Liver (tissue), 9 donors: ENCODE results near the gene GAB2. TPM values are rescaled to one million over a fixed set of nuclear protein-coding genes. Genes with fewer than 3 reads are reported as not detected.
A peak's percentile ranks its signal among the peaks of the same experiment; 100 is the strongest.

Source experiments
- DNase-seq: peaks from one replicate; pipeline ENCODE4 v3.0.0-alpha.2; 2017; ENCODE audit warnings: low spot score
- H3K27ac ChIP-seq, 2 donors: one replicate each; pipeline ENCODE4 v1.7.0; 2013; ENCODE audit warnings: inconsistent platforms in 2 of 2, low read length in 2 of 2, control low read depth in 1 of 2, low read depth in 1 of 2, mild to moderate bottlenecking in 1 of 2
- H3K27me3 ChIP-seq, 4 donors: one replicate each; pipeline versions ENCODE4 v1.6.1 to v1.7.0; 2013; ENCODE audit warnings: low read length in 3 of 4, inconsistent platforms in 1 of 4, mild to moderate bottlenecking in 1 of 4, moderate library complexity in 1 of 4; ENCODE audit not compliant: control insufficient read depth in 4 of 4, insufficient read depth in 4 of 4
- H3K36me3 ChIP-seq, 4 donors: one replicate each; pipeline versions ENCODE4 v1.6.1 to v1.7.0; 2013; ENCODE audit warnings: low read length in 3 of 4, mild to moderate bottlenecking in 3 of 4, low read depth in 1 of 4, moderate library complexity in 1 of 4; ENCODE audit not compliant: control insufficient read depth in 4 of 4, insufficient read depth in 3 of 4
- H3K4me1 ChIP-seq, 4 donors: one replicate each; pipeline versions ENCODE4 v1.6.1 to v1.7.0; 2013; ENCODE audit warnings: low read length in 3 of 4, mild to moderate bottlenecking in 3 of 4, moderate library complexity in 1 of 4; ENCODE audit not compliant: control insufficient read depth in 4 of 4, insufficient read depth in 4 of 4
- H3K4me3 ChIP-seq, 3 donors: one replicate each; pipeline versions ENCODE4 v1.6.1 to v1.7.0; 2013; ENCODE audit warnings: low read length in 3 of 3, control low read depth in 1 of 3, low read depth in 1 of 3, mild to moderate bottlenecking in 1 of 3
- H3K9ac ChIP-seq, 2 donors: one replicate each; pipeline ENCODE4 v1.7.0; 2013; ENCODE audit warnings: low read length in 2 of 2, mild to moderate bottlenecking in 2 of 2, moderate library complexity in 2 of 2, control low read depth in 1 of 2, low read depth in 1 of 2
- H3K9me3 ChIP-seq, 4 donors: one replicate each; pipeline versions ENCODE4 v1.6.1 to v1.7.0; 2013; ENCODE audit warnings: low read length in 3 of 4; ENCODE audit not compliant: control insufficient read depth in 4 of 4
- ATF3 ChIP-seq: IDR thresholded peaks from 2 replicates; pipeline ENCODE4 v1.6.1; 2016; ENCODE audit warnings: antibody characterized with exemption
- EGR1 ChIP-seq, 2 donors: IDR thresholded peaks; 2 replicates each; pipeline ENCODE4 v1.6.1; 2016 to 2018; ENCODE audit warnings: antibody characterized with exemption in 2 of 2, low read depth in 2 of 2
- FOXA1 ChIP-seq: IDR thresholded peaks from 2 replicates; pipeline ENCODE4 v1.6.1; 2016; ENCODE audit warnings: antibody characterized with exemption
- FOXA2 ChIP-seq: IDR thresholded peaks from 2 replicates; pipeline ENCODE4 v1.6.1; 2016; ENCODE audit warnings: antibody characterized with exemption
- GABPA ChIP-seq, 2 donors: IDR thresholded peaks in 1 of 2; conservative IDR thresholded peaks in 1 of 2; 2 replicates each; pipeline ENCODE4 v1.6.1; 2016; ENCODE audit warnings: antibody characterized with exemption in 2 of 2, mild to moderate bottlenecking in 1 of 2, moderate library complexity in 1 of 2
- HNF4A ChIP-seq, 2 donors: conservative IDR thresholded peaks; 2 replicates each; pipeline ENCODE4 v1.6.1; 2016; ENCODE audit warnings: antibody characterized with exemption in 2 of 2, mild to moderate bottlenecking in 2 of 2
- HNF4G ChIP-seq: IDR thresholded peaks from 2 replicates; pipeline ENCODE4 v1.6.1; 2016; ENCODE audit warnings: antibody characterized with exemption
- JUND ChIP-seq, 2 donors: IDR thresholded peaks; 2 replicates each; pipeline ENCODE4 v1.6.1; 2016; ENCODE audit warnings: antibody characterized with exemption in 2 of 2
- NR2F2 ChIP-seq: IDR thresholded peaks from 2 replicates; pipeline ENCODE4 v1.6.1; 2016; ENCODE audit warnings: antibody characterized with exemption
- RAD21 ChIP-seq, 2 donors: IDR thresholded peaks; 2 replicates each; pipeline ENCODE4 v1.6.1; 2016; ENCODE audit warnings: antibody characterized with exemption in 2 of 2, mild to moderate bottlenecking in 2 of 2
- REST ChIP-seq: IDR thresholded peaks from 2 replicates; pipeline ENCODE4 v1.6.1; 2016; ENCODE audit warnings: antibody characterized with exemption, mild to moderate bottlenecking
- RXRA ChIP-seq, 2 donors: IDR thresholded peaks; 2 replicates each; pipeline ENCODE4 v1.6.1; 2017 to 2018; ENCODE audit warnings: antibody characterized with exemption in 2 of 2, mild to moderate bottlenecking in 1 of 2
- SP1 ChIP-seq: IDR thresholded peaks from 2 replicates; pipeline ENCODE4 v1.6.1; 2018; ENCODE audit warnings: antibody characterized with exemption, mild to moderate bottlenecking
- TAF1 ChIP-seq: conservative IDR thresholded peaks from 2 replicates; pipeline ENCODE4 v1.6.1; 2016; ENCODE audit warnings: antibody characterized with exemption, mild to moderate bottlenecking
- YY1 ChIP-seq: IDR thresholded peaks from 2 replicates; pipeline ENCODE4 v1.6.1; 2016; ENCODE audit warnings: antibody characterized with exemption, mild to moderate bottlenecking
- ZBTB33 ChIP-seq: IDR thresholded peaks from 2 replicates; pipeline ENCODE4 v1.6.1; 2016; ENCODE audit warnings: antibody characterized with exemption
- WGBS: extraction: QIAGEN DNeasy Blood & Tissue Kit; methylation state at CpG from one replicate; pipeline ENCODE4 v1.1.7; 2013; 5-methylcytosine and 5-hydroxymethylcytosine counted together
- polyA plus RNA-seq, 2 donors: library from polyadenylated mRNA; stranded (reverse) in 1 of 2; unstranded in 1 of 2; fragments of 200-250 nt in 1 of 2; fragments of >200 nt in 1 of 2; fragmentation: Nextera tagmentation in 1 of 2; extraction: Ambion mirVana in 1 of 2; gene quantifications; one replicate each; pipeline versions ENCODE4 v1.2.1 to v1.2.3, GENCODE V29; 2013 to 2015
- total RNA-seq, 2 donors: library from RNA; depleted of rRNA; stranded (reverse); fragments of >200 nt; gene quantifications; one replicate each; pipeline ENCODE4 v1.2.3, GENCODE V29; 2014
- TF ChIP-seq, protein P1 (sequence below): fragments of 150-350 bp; IDR thresholded peaks from 2 replicates; pipeline ENCODE4 v1.5.1; 2017; ENCODE audit warnings: improper control_type of control experiment, low read depth, low read length; ENCODE audit not compliant: missing input control
- TF ChIP-seq, protein P2 (sequence below): IDR thresholded peaks from 2 replicates; pipeline ENCODE4 v1.6.1; 2016; ENCODE audit warnings: antibody characterized with exemption
- donor health status: healthy.
- donor health status: healthy.
- donor health status: healthy.
- donor health status: healthy.
- donor health status: healthy.

GAB2 gene
- total and polyA plus RNA-seq, 4 donors: 1.3 to 3.6 (median 2.5) TPM

- peak within 1 kb of the TSS; percentile 95 to 97 for H3K27ac ChIP-seq
- H3K27me3 ChIP-seq: no peaks in the 10 kb centered on the region
- peaks cover 20 to 59% (median 50%) of the 10 kb centered on the region in 4 donors for H3K4me1 ChIP-seq
- no peaks in the 10 kb centered on the region for H3K36me3 ChIP-seq
- no peaks in the 10 kb centered on the region for H3K9me3 ChIP-seq
- H3K9ac ChIP-seq: peak within 1 kb of the TSS; percentile 93 to 95
- peak within 1 kb of the TSS; percentile 71 to 73 (median 71) for H3K4me3 ChIP-seq
- WGBS: under 1% methylated on average over 74 of the region's 74 CpGs
- TF ChIP-seq FOXA1 (no peak), ATF3 (no peak), RXRA (IDR thresholded peaks at IDR 0.05) (no peak), YY1 (peak; percentile 37), ZBTB33 (no peak), FOXA2 (no peak), REST (peak; percentile 50), TAF1 (no peak), NR2F2 (no peak), EGR1 (IDR thresholded peaks at IDR 0.05; ENCODE audit: low read depth in 2 of 2) (peak in 1 of 2 donors; percentile 50), JUND (IDR thresholded peaks at IDR 0.05) (no peak), HNF4A (conservative IDR thresholded peaks at IDR 0.05) (no peak), RAD21 (IDR thresholded peaks at IDR 0.05) (peak; percentile 36 to 62), GABPA (IDR thresholded peaks at IDR 0.05 in 1 of 2, conservative IDR thresholded peaks at IDR 0.05 in 1 of 2) (peak in 1 of 2 donors; percentile 48), SP1 (peak; percentile 70), HNF4G (no peak)
- TF ChIP-seq, protein P1, sequence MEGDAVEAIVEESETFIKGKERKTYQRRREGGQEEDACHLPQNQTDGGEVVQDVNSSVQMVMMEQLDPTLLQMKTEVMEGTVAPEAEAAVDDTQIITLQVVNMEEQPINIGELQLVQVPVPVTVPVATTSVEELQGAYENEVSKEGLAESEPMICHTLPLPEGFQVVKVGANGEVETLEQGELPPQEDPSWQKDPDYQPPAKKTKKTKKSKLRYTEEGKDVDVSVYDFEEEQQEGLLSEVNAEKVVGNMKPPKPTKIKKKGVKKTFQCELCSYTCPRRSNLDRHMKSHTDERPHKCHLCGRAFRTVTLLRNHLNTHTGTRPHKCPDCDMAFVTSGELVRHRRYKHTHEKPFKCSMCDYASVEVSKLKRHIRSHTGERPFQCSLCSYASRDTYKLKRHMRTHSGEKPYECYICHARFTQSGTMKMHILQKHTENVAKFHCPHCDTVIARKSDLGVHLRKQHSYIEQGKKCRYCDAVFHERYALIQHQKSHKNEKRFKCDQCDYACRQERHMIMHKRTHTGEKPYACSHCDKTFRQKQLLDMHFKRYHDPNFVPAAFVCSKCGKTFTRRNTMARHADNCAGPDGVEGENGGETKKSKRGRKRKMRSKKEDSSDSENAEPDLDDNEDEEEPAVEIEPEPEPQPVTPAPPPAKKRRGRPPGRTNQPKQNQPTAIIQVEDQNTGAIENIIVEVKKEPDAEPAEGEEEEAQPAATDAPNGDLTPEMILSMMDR: no peak
- TF ChIP-seq, protein P2, sequence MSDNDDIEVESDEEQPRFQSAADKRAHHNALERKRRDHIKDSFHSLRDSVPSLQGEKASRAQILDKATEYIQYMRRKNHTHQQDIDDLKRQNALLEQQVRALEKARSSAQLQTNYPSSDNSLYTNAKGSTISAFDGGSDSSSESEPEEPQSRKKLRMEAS: no peak
- peak; percentile 91 for DNase-seq
Observed at GRCh38 chr11:78188286-78189173, 229.1 kb downstream of the GAB2 start, which contains the start of the genes KCTD21 and USP35. TSS of gene KCTD21 (minus strand) at chr11:78188626. CDS start at chr11:78174554, 14,072 bp downstream. TSS of gene USP35 (plus strand) at chr11:78188919. CDS start at chr11:78196246, 7,327 bp downstream.
